Measurements from ENCODE around the gene PTCSC3.

GRCh38 chr14:36224176-36224575, 47.7 kb upstream of the PTCSC3 start:
- TF ChIP-seq POLR2A (IDR thresholded peaks at IDR 0.05; ENCODE audit: low read length) (no peak), GATA1 (IDR thresholded peaks at IDR 0.05; ENCODE audit: low read depth, low read length) (no peak)

Measured in erythroblast (primary cell).